Neural progenitor cell (in vitro differentiated cells): ENCODE data around the gene POM121.
"Not testable (repeated sequence)": the region's sequence is repeated elsewhere in the genome, so short reads cannot be mapped to it uniquely, and the experiment has no call there.

Experiments
- EZH2 ChIP-seq: fragments of 200-600 bp; sonication (generic); IDR thresholded peaks from 2 replicates; pipeline ENCODE4 v1.6.1; 2017; ENCODE audit warnings: antibody characterized with exemption, mild to moderate bottlenecking, moderate library complexity
- EZH2phosphoT487 ChIP-seq: fragments of 200-600 bp; sonication (generic); IDR thresholded peaks from 2 replicates; pipeline ENCODE4 v1.6.1; 2017; ENCODE audit warnings: antibody characterized with exemption
- TF ChIP-seq, protein P1 (sequence below): fragments of 200-600 bp; sonication (generic); IDR thresholded peaks from 2 replicates; pipeline ENCODE4 v1.5.1; 2017; ENCODE audit warnings: antibody characterized with exemption, mild to moderate bottlenecking

DNA sequence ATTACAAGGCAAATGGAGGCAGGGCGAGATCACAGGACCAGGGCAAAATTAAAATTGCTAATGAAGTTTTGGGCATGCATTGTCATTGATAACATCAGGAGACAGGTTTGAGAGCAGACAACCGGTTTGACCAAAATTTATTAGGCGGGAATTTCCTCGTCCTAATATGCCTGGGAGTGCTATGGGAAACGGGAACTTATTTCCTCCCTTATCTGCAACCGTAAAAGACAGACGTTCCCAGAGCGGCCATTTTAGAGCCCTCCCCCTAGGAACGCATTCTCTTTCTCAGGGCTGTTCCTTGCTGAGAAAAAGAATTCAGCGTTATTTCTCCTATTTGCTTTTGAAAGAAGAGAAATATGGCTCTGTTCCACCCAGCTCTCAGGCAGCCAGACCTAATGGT is 16.5 kb upstream of the POM121 start:
- TF ChIP-seq EZH2phosphoT487, EZH2: not testable (repeated sequence)
- TF ChIP-seq, protein P1, sequence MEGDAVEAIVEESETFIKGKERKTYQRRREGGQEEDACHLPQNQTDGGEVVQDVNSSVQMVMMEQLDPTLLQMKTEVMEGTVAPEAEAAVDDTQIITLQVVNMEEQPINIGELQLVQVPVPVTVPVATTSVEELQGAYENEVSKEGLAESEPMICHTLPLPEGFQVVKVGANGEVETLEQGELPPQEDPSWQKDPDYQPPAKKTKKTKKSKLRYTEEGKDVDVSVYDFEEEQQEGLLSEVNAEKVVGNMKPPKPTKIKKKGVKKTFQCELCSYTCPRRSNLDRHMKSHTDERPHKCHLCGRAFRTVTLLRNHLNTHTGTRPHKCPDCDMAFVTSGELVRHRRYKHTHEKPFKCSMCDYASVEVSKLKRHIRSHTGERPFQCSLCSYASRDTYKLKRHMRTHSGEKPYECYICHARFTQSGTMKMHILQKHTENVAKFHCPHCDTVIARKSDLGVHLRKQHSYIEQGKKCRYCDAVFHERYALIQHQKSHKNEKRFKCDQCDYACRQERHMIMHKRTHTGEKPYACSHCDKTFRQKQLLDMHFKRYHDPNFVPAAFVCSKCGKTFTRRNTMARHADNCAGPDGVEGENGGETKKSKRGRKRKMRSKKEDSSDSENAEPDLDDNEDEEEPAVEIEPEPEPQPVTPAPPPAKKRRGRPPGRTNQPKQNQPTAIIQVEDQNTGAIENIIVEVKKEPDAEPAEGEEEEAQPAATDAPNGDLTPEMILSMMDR: not testable (repeated sequence)
